ENCODE results near the gene STK32B. TPM values are rescaled to one million over a fixed set of nuclear protein-coding genes. Genes with fewer than 3 reads are reported as not detected.

Gene STK32B
- total and polyA plus RNA-seq, 2 donors = 2.9 to 4.8 TPM

GRCh38 chr4:5510504-5510903 lies 459.2 kb downstream of the STK32B start:
- WGBS = 61% methylated on average over 2 of the region's 2 CpGs
- no peaks in the 10 kb centered on the region for H3K36me3 ChIP-seq (ENCODE audit: control insufficient read depth in 2 of 2, insufficient read depth in 2 of 2, low read length in 1 of 2)
- no peak for DNase-seq (ENCODE audit: low read depth in 6 of 9, low spot score in 9 of 9)

GRCh38 chr4:5511791-5512190 lies 460.5 kb downstream of the STK32B start:
- H3K36me3 ChIP-seq (ENCODE audit: control insufficient read depth in 2 of 2, insufficient read depth in 2 of 2, low read length in 1 of 2) = no peaks in the 10 kb centered on the region

More at GRCh38 chr4:5510504-5510903, 459.2 kb downstream of the STK32B start:
- Histone ChIP-seq H3K27me3 (ENCODE audit: control insufficient read depth in 2 of 2, insufficient read depth in 1 of 2, low read length in 1 of 2) (no peaks in the 10 kb centered on the region), H3K4me1 (ENCODE audit: control insufficient read depth in 2 of 2, insufficient read depth in 2 of 2, low read length in 2 of 2) (no peaks in the 10 kb centered on the region), H3K27ac (ENCODE audit: low read depth in 1 of 2, low read length in 1 of 2) (no peak overlapping the region), H3K9me3 (ENCODE audit: control insufficient read depth in 2 of 2, insufficient read depth in 1 of 2, low read length in 1 of 2) (no peaks in the 10 kb centered on the region), H3K4me3 (ENCODE audit: low read length in 2 of 2) (no peak overlapping the region)

GRCh38 chr4:5515646-5516045 lies 464.4 kb downstream of the STK32B start:
- no peak overlapping the region for H3K27ac ChIP-seq (ENCODE audit: low read depth in 1 of 2, low read length in 1 of 2)
- H3K27me3 ChIP-seq (ENCODE audit: control insufficient read depth in 2 of 2, insufficient read depth in 1 of 2, low read length in 1 of 2) = no peaks in the 10 kb centered on the region
- no peaks in the 10 kb centered on the region for H3K4me1 ChIP-seq (ENCODE audit: control insufficient read depth in 2 of 2, insufficient read depth in 2 of 2, low read length in 2 of 2)
- H3K4me3 ChIP-seq (ENCODE audit: low read length in 2 of 2) = no peak overlapping the region
- no peak for DNase-seq (ENCODE audit: low read depth in 6 of 9, low spot score in 9 of 9)
- no peaks in the 10 kb centered on the region for H3K9me3 ChIP-seq (ENCODE audit: control insufficient read depth in 2 of 2, insufficient read depth in 1 of 2, low read length in 1 of 2)
- no peaks in the 10 kb centered on the region for H3K36me3 ChIP-seq (ENCODE audit: control insufficient read depth in 2 of 2, insufficient read depth in 2 of 2, low read length in 1 of 2)

More at GRCh38 chr4:5511791-5512190, 460.5 kb downstream of the STK32B start:
- DNase-seq (ENCODE audit: low read depth in 6 of 9, low spot score in 9 of 9) = no peak
- H3K27me3 ChIP-seq (ENCODE audit: control insufficient read depth in 2 of 2, insufficient read depth in 1 of 2, low read length in 1 of 2) = no peaks in the 10 kb centered on the region
- H3K9me3 ChIP-seq (ENCODE audit: control insufficient read depth in 2 of 2, insufficient read depth in 1 of 2, low read length in 1 of 2) = no peaks in the 10 kb centered on the region
- no peak overlapping the region for H3K27ac ChIP-seq (ENCODE audit: low read depth in 1 of 2, low read length in 1 of 2)
- H3K4me1 ChIP-seq (ENCODE audit: control insufficient read depth in 2 of 2, insufficient read depth in 2 of 2, low read length in 2 of 2) = no peaks in the 10 kb centered on the region
- no peak overlapping the region for H3K4me3 ChIP-seq (ENCODE audit: low read length in 2 of 2)

- WGBS = 95% methylated on average over 4 of the region's 4 CpGs
- Histone ChIP-seq H3K9me3 (ENCODE audit: control insufficient read depth in 2 of 2, insufficient read depth in 1 of 2, low read length in 1 of 2) (no peaks in the 10 kb centered on the region), H3K36me3 (ENCODE audit: control insufficient read depth in 2 of 2, insufficient read depth in 2 of 2, low read length in 1 of 2) (no peaks in the 10 kb centered on the region), H3K4me3 (ENCODE audit: low read length in 2 of 2) (no peak overlapping the region), H3K4me1 (ENCODE audit: control insufficient read depth in 2 of 2, insufficient read depth in 2 of 2, low read length in 2 of 2) (no peaks in the 10 kb centered on the region), H3K27ac (ENCODE audit: low read depth in 1 of 2, low read length in 1 of 2) (no peak overlapping the region), H3K27me3 (ENCODE audit: control insufficient read depth in 2 of 2, insufficient read depth in 1 of 2, low read length in 1 of 2) (no peaks in the 10 kb centered on the region)
- DNase-seq (ENCODE audit: low read depth in 6 of 9, low spot score in 9 of 9) = no peak
Measured at GRCh38 chr4:5517372-5517771, 466.1 kb downstream of the STK32B start.

GRCh38 chr4:5524446-5525299 lies 473.4 kb downstream of the STK32B start:
- Histone ChIP-seq H3K27ac (ENCODE audit: low read depth in 1 of 2, low read length in 1 of 2) (no peak overlapping the region), H3K4me1 (ENCODE audit: control insufficient read depth in 2 of 2, insufficient read depth in 2 of 2, low read length in 2 of 2) (no peaks in the 10 kb centered on the region), H3K27me3 (ENCODE audit: control insufficient read depth in 2 of 2, insufficient read depth in 1 of 2, low read length in 1 of 2) (no peaks in the 10 kb centered on the region), H3K36me3 (ENCODE audit: control insufficient read depth in 2 of 2, insufficient read depth in 2 of 2, low read length in 1 of 2) (no peaks in the 10 kb centered on the region), H3K4me3 (ENCODE audit: low read length in 2 of 2) (no peak overlapping the region), H3K9me3 (ENCODE audit: control insufficient read depth in 2 of 2, insufficient read depth in 1 of 2, low read length in 1 of 2) (no peaks in the 10 kb centered on the region)
- DNase-seq (ENCODE audit: low read depth in 6 of 9, low spot score in 9 of 9) = no peak
- 89% methylated on average over 5 of the region's 5 CpGs for WGBS

GRCh38 chr4:5526080-5526846 lies 475.0 kb downstream of the STK32B start:
- no peaks in the 10 kb centered on the region for H3K36me3 ChIP-seq (ENCODE audit: control insufficient read depth in 2 of 2, insufficient read depth in 2 of 2, low read length in 1 of 2)
- no peak overlapping the region for H3K4me3 ChIP-seq (ENCODE audit: low read length in 2 of 2)
- no peak overlapping the region for H3K27ac ChIP-seq (ENCODE audit: low read depth in 1 of 2, low read length in 1 of 2)
- no peaks in the 10 kb centered on the region for H3K4me1 ChIP-seq (ENCODE audit: control insufficient read depth in 2 of 2, insufficient read depth in 2 of 2, low read length in 2 of 2)
- no peaks in the 10 kb centered on the region for H3K27me3 ChIP-seq (ENCODE audit: control insufficient read depth in 2 of 2, insufficient read depth in 1 of 2, low read length in 1 of 2)
- no peak for DNase-seq (ENCODE audit: low read depth in 6 of 9, low spot score in 9 of 9)
- WGBS = 90% methylated on average over 3 of the region's 3 CpGs
- no peaks in the 10 kb centered on the region for H3K9me3 ChIP-seq (ENCODE audit: control insufficient read depth in 2 of 2, insufficient read depth in 1 of 2, low read length in 1 of 2)

- H3K27ac ChIP-seq (ENCODE audit: low read depth in 1 of 2, low read length in 1 of 2) = no peak overlapping the region
- DNase-seq (ENCODE audit: low read depth in 6 of 9, low spot score in 9 of 9) = no peak
- WGBS = 49% methylated on average over 3 of the region's 3 CpGs
- H3K9me3 ChIP-seq (ENCODE audit: control insufficient read depth in 2 of 2, insufficient read depth in 1 of 2, low read length in 1 of 2) = no peaks in the 10 kb centered on the region
- H3K4me1 ChIP-seq (ENCODE audit: control insufficient read depth in 2 of 2, insufficient read depth in 2 of 2, low read length in 2 of 2) = no peaks in the 10 kb centered on the region
- H3K36me3 ChIP-seq (ENCODE audit: control insufficient read depth in 2 of 2, insufficient read depth in 2 of 2, low read length in 1 of 2) = no peaks in the 10 kb centered on the region
- no peak overlapping the region for H3K4me3 ChIP-seq (ENCODE audit: low read length in 2 of 2)
- no peaks in the 10 kb centered on the region for H3K27me3 ChIP-seq (ENCODE audit: control insufficient read depth in 2 of 2, insufficient read depth in 1 of 2, low read length in 1 of 2)
Measured at GRCh38 chr4:5527211-5527610, 475.9 kb downstream of the STK32B start.

- H3K27me3 ChIP-seq (ENCODE audit: control insufficient read depth in 2 of 2, insufficient read depth in 1 of 2, low read length in 1 of 2) = no peaks in the 10 kb centered on the region
- H3K4me1 ChIP-seq (ENCODE audit: control insufficient read depth in 2 of 2, insufficient read depth in 2 of 2, low read length in 2 of 2) = no peaks in the 10 kb centered on the region
- no peak for DNase-seq (ENCODE audit: low read depth in 6 of 9, low spot score in 9 of 9)
- no peaks in the 10 kb centered on the region for H3K36me3 ChIP-seq (ENCODE audit: control insufficient read depth in 2 of 2, insufficient read depth in 2 of 2, low read length in 1 of 2)
- H3K4me3 ChIP-seq (ENCODE audit: low read length in 2 of 2) = no peak overlapping the region
- no peak overlapping the region for H3K27ac ChIP-seq (ENCODE audit: low read depth in 1 of 2, low read length in 1 of 2)
- WGBS = 98% methylated on average over 4 of the region's 4 CpGs
- no peaks in the 10 kb centered on the region for H3K9me3 ChIP-seq (ENCODE audit: control insufficient read depth in 2 of 2, insufficient read depth in 1 of 2, low read length in 1 of 2)
Measured at GRCh38 chr4:5528031-5528436, 476.8 kb downstream of the STK32B start.

GRCh38 chr4:5532100-5532499 lies 480.8 kb downstream of the STK32B start:
- DNase-seq (ENCODE audit: low read depth in 6 of 9, low spot score in 9 of 9) = no peak
- Histone ChIP-seq H3K27ac (ENCODE audit: low read depth in 1 of 2, low read length in 1 of 2) (no peak overlapping the region), H3K4me1 (ENCODE audit: control insufficient read depth in 2 of 2, insufficient read depth in 2 of 2, low read length in 2 of 2) (no peaks in the 10 kb centered on the region), H3K36me3 (ENCODE audit: control insufficient read depth in 2 of 2, insufficient read depth in 2 of 2, low read length in 1 of 2) (no peaks in the 10 kb centered on the region), H3K9me3 (ENCODE audit: control insufficient read depth in 2 of 2, insufficient read depth in 1 of 2, low read length in 1 of 2) (peaks cover 0 to 4% of the 10 kb centered on the region in 2 donors), H3K27me3 (ENCODE audit: control insufficient read depth in 2 of 2, insufficient read depth in 1 of 2, low read length in 1 of 2) (no peaks in the 10 kb centered on the region), H3K4me3 (ENCODE audit: low read length in 2 of 2) (no peak overlapping the region)
- 91% methylated on average over 2 of the region's 2 CpGs for WGBS
